Activated CD8-positive, alpha-beta memory T cell treated with anti-CD3 and anti-CD28 coated beads, Interleukin-2, amount 50 U/mL, for 4 hours (primary cell): ENCODE results near the gene ADAMTS15.

Source experiments
- DNase-seq: peaks from one replicate; pipeline ENCODE4 v3.0.0-alpha.2; 2020

The ADAMTS15 gene

GRCh38 chr11:130464291-130464812 lies 15.9 kb downstream of the ADAMTS15 start:
- DNase-seq, result no peak

- no peak for DNase-seq
These were observed 16.8 kb downstream of the ADAMTS15 start for GRCh38 chr11:130465263-130465662.

- no peak for DNase-seq
These were observed 18.9 kb downstream of the ADAMTS15 start for GRCh38 chr11:130467116-130467900.

GRCh38 chr11:130469181-130469580 lies 20.7 kb downstream of the ADAMTS15 start:
- DNase-seq, result no peak

- no peak for DNase-seq
These were observed 22.6 kb downstream of the ADAMTS15 start for GRCh38 chr11:130470832-130471706.

- no peak for DNase-seq
These were observed 23.4 kb downstream of the ADAMTS15 start for GRCh38 chr11:130471731-130472433.

- no peak for DNase-seq
These were observed 24.1 kb downstream of the ADAMTS15 start for GRCh38 chr11:130472434-130472961.

- DNase-seq, result no peak
These were observed 24.8 kb downstream of the ADAMTS15 start for GRCh38 chr11:130473056-130473794.

GRCh38 chr11:130473795-130474377 lies 25.4 kb downstream of the ADAMTS15 start:
- no peak for DNase-seq

- no peak for DNase-seq
These were observed 26.4 kb downstream of the ADAMTS15 start for GRCh38 chr11:130474637-130475400.

- no peak for DNase-seq
These were observed 27.1 kb downstream of the ADAMTS15 start for GRCh38 chr11:130475426-130476053.

- DNase-seq, result no peak
These were observed 27.9 kb downstream of the ADAMTS15 start for GRCh38 chr11:130476200-130476921.

- DNase-seq, result no peak
These were observed 28.6 kb downstream of the ADAMTS15 start for GRCh38 chr11:130476922-130477491.

GRCh38 chr11:130477586-130478203 lies 29.2 kb downstream of the ADAMTS15 start:
- DNase-seq, result no peak

GRCh38 chr11:130478204-130478701 lies 29.8 kb downstream of the ADAMTS15 start:
- DNase-seq, result no peak

- DNase-seq, result no peak
These were observed 30.4 kb downstream of the ADAMTS15 start for GRCh38 chr11:130478881-130479280.

- no peak for DNase-seq
These were observed 31.7 kb downstream of the ADAMTS15 start for GRCh38 chr11:130480186-130480585.

GRCh38 chr11:130480711-130481140 lies 32.3 kb downstream of the ADAMTS15 start:
- DNase-seq, result no peak

GRCh38 chr11:130483124-130483523 lies 34.7 kb downstream of the ADAMTS15 start:
- DNase-seq, result no peak
